Iris pigment epithelial cell (primary cell): ENCODE results near the gene MLLT3.
"Not testable (repeated sequence)": the region's sequence is repeated elsewhere in the genome, so short reads cannot be mapped to it uniquely, and the experiment has no call there.

Experiments
- DNase-seq: peaks from one replicate; pipeline ENCODE4 v3.0.0-alpha.2; 2011; ENCODE audit warnings: low read depth

MLLT3 gene

GRCh38 chr9:20622330-20623020 lies at the start of gene MLLT3:
Gene MLLT3 (minus strand): TSS chr9:20622499.
- DNase-seq = peak; percentile 97

DNA sequence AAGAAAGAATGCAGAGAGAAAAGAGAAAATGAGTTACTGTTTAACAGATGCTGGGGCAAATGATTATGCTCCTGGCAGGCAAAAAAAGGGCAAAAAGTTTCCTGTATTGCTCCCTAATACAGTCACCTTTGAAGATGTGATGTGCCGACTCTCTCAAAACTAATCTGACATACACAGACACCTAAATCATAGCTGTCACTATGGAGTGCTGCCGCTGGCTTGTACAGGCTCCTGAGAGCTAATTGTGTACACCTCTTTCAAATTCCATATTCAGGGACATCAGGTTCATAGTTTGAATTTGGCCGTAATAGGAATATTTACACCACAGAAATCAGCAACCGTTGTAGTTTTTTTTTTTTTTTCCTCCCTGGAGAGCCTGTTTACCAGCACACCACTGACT lies 49.3 kb upstream of the MLLT3 start:
- DNase-seq = no peak

- no peak for DNase-seq
Observed at GRCh38 chr9:20670395-20670794, 48.1 kb upstream of the MLLT3 start.

DNA sequence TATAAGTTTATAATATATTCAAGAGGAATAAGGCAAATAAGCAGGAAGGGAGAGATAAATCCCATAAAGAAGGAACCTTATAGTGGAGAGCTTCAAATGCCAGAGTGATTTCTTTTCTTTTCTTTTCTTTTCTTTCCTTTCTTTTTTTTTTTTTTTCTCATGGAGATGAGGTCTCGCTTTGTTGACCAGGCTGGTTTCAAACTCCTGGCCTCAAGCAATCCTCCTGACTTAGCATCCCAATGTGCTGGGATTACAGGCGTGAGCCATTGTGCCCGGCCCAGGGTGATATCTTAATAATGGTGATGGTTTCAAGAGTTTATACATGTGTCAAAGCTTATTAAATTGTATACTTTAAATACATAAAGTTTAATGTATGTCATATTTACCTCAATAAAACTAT lies 42.2 kb upstream of the MLLT3 start:
- no peak for DNase-seq

DNA sequence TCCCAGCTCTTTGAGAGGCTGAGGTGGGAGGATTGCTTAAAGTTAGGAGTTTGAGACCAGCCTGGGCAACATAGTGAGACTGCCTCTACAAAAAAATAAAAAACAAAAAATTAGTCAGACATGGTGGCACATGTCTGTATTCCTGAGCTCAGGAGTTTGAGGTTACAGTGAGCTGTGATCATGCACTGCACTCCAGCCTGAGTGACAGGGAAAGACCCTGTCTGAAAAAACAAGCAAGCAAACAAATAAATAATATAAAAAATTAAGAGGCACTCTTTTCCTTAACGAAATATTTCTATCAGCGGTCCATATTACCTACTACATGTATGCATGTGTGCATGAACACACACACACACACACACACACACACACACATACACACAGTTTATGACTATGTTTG lies 40.8 kb upstream of the MLLT3 start:
- DNase-seq = no peak

- DNase-seq = no peak
Observed at GRCh38 chr9:20662156-20662555, 39.9 kb upstream of the MLLT3 start.

- DNase-seq = no peak
Observed at GRCh38 chr9:20659474-20659967, 37.2 kb upstream of the MLLT3 start.

- DNase-seq = no peak
Observed at GRCh38 chr9:20658677-20659473, 36.6 kb upstream of the MLLT3 start.

DNA sequence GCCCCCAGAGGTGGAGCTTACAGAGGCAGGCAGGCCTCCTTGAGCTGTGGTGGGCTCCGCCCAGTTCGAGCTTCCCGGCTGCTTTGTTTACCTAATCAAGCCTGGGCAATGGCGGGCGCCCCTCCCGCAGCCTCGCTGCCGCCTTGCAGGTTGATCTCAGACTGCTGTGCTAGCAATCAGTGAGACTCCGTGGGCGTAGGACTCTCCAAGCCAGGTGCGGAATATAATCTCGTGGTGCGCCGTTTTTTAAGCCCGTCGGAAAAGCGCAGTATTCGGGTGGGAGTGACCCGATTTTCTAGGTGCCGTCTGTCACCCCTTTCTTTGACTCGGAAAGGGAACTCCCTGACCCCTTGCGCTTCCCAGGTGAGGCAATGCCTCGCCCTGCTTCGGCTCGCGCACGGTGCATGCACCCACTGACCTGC lies 36.0 kb upstream of the MLLT3 start:
- DNase-seq = not testable (repeated sequence)

DNA sequence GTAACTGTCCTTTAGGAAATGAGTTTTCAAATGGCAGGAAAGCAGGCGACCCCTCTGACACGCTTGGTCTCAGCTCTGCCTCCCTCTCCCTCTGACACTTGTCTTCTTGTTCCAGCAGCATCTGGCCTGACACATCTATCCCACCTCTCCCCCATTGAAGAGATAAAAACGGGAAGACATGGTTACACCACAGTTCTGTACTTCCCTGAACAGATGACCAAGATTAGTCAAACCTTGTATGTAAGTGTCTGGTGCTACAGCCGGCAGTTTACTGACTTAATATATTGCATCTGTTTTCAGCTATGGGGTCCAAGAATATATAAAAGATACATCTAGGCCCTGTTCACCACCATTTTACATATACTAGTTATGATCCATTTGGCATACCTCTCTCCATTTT lies 29.6 kb upstream of the MLLT3 start:
- no peak for DNase-seq

DNA sequence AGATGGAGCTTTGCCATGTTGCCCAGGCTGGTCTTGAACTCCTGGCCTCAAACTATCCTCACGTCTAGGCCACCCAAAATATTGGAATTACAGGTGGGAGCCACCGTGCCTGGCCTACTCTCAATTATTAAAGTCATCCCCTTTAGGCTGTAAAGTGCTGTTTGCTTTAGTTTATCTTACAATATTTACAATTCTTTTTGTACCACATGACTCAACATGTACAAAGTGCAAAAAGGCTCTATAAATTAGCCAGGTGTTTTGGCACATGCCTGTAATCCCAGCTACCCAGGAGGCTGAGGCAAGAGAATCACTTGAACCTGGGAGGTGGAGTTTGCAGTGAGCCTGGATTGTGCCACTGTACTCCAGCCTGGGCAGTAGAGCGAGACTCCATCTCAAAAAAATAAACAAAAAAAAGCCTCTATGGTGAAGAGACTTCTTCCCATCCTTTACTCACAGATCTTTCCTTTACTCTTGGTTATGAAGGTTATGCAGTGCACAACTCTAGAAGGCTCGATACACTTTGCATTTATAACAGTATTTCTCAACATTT lies 28.5 kb upstream of the MLLT3 start:
- DNase-seq = no peak

GRCh38 chr9:20650313-20650712 lies 28.0 kb upstream of the MLLT3 start:
- DNase-seq = no peak

GRCh38 chr9:20649381-20649780 lies 27.1 kb upstream of the MLLT3 start:
- no peak for DNase-seq

DNA sequence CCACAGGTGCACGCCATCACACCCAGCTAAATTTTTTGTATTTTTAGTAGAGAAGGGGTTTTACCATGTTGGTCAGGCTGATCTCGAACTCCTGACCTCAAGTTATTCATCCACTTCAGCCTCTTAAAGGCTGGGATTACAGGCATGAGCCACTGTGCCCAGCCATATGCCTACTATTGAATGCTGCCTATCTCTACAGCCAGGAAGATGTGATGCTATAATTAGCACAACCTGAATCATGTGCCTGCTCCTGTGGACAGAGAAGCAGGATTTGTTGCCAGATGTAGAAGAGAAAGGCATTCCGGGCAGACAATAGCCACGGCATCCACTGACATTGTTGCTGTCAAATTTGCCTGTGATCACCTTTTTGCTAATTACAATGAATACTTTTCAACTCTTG lies 24.4 kb upstream of the MLLT3 start:
- no peak for DNase-seq

DNA sequence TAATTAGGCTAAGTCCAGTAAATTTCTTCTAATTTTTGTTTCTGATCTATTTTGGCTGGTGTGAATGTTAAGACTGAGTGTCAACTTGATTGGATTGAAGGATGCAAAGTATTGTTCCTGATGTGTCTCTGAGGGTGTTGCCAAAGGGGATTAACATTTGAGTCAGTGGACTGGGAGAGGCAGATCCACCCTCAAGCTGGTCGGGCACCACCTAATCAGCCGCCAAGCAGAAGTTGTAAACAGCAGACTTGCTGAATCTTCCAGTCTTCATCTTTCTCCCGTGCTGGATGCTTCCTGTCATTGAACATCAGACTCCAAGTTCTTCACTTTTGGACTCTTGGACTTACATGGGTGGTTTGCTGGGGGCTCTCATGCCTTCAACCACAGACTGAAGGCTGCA lies 21.4 kb upstream of the MLLT3 start:
- DNase-seq = no peak

GRCh38 chr9:20642045-20642444 lies 19.7 kb upstream of the MLLT3 start:
- DNase-seq = no peak

GRCh38 chr9:20640331-20641187 lies 18.3 kb upstream of the MLLT3 start:
- peak; percentile 44 for DNase-seq

GRCh38 chr9:20636888-20637440 lies 14.7 kb upstream of the MLLT3 start:
- DNase-seq = peak; percentile 73

GRCh38 chr9:20634895-20635294 lies 12.6 kb upstream of the MLLT3 start:
- no peak for DNase-seq

GRCh38 chr9:20632705-20633104 lies 10.4 kb upstream of the MLLT3 start:
- no peak for DNase-seq

GRCh38 chr9:20630241-20630943 lies 8.1 kb upstream of the MLLT3 start:
- no peak for DNase-seq
